Tibial nerve (tissue), 4 donors: ENCODE measurements around the gene MLEC.

Source experiments
- CTCF ChIP-seq, 5 experiments: fragments of 200-600 bp in 3 of 5; fragments of 450-650 bp in 2 of 5; sonication (generic) in 3 of 5; IDR thresholded peaks; one replicate each; pipeline ENCODE4 v1.5.1; 2016 to 2019; ENCODE audit warnings: antibody characterized with exemption in 5 of 5, mild to moderate bottlenecking in 3 of 5, moderate library complexity in 2 of 5
- EP300 ChIP-seq, 2 donors: sonication (generic); formaldehyde crosslinking; IDR thresholded peaks; one replicate each; pipeline ENCODE4 v1.6.1; 2017; ENCODE audit warnings: antibody characterized with exemption in 2 of 2, mild to moderate bottlenecking in 1 of 2

DNA sequence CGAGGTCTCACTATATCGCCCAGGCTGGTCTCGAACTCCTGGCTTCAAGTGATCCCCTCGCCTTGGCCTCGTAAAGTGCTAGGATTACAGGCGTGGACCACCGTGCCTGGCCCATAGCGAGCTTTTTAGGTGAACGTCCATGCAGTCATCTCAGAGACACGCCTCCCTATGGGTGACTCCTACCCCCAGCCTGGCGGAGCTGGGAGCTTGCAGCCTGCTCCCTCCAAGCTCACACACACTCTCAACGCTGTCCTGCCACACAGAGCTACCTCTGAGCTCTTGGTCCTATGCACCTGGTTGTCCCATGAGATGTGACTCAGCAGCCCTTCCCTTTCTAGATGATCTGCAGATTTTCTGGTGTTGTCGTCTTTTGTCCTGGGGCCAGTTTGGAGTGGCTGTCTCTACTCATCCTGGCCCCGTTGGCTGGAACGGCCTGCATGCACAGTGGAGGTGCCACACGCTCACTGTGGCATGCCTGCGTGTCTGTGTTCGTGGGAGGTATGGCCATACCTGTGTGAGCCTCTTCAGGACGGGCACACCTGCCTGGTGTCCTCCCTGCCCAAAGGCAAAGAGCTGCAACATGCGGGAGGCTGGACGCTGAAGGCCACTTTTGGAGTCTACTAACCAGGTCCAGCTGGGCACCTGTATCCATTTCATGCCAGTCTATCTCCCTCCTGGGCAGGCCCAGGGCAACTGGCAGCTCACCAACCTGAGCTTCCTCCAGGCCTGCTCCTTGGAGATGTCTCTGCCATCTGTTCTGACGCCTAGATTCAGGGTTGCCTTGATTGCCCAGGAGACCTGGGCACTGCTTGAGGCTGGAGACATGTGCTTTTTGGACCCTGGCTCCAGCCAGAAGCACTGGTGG, 28.4 kb upstream of the MLEC start:
- no peak for TF ChIP-seq EP300 (IDR thresholded peaks at IDR 0.05)
- no peak for TF ChIP-seq CTCF (IDR thresholded peaks at IDR 0.05)
